Measurements from ENCODE around the gene SLC35E1.

The SLC35E1 gene

GRCh38 chr19:16572332-16573211 lies at the start of gene SLC35E1:
TSS of gene SLC35E1 (minus strand) at chr19:16572415. CDS start at chr19:16572364, 51 bp downstream.
- peak; percentile 83 to 86 for DNase-seq

GRCh38 chr19:16621165-16621800 lies 49.1 kb upstream of the SLC35E1 start:
- DNase-seq, result no peak

GRCh38 chr19:16620584-16620983 lies 48.4 kb upstream of the SLC35E1 start:
- no peak for DNase-seq

GRCh38 chr19:16620018-16620417 lies 47.8 kb upstream of the SLC35E1 start:
- no peak for DNase-seq

- no peak for DNase-seq
Measured at GRCh38 chr19:16619457-16619856, 47.2 kb upstream of the SLC35E1 start.

- no peak for DNase-seq
Measured at GRCh38 chr19:16618248-16618647, 46.0 kb upstream of the SLC35E1 start.

- DNase-seq, result no peak
Measured at GRCh38 chr19:16615808-16616207, 43.6 kb upstream of the SLC35E1 start.

- DNase-seq, result no peak
Measured at GRCh38 chr19:16614941-16615340, 42.7 kb upstream of the SLC35E1 start.

- DNase-seq, result no peak
Measured at GRCh38 chr19:16613841-16614240, 41.6 kb upstream of the SLC35E1 start.

GRCh38 chr19:16612636-16613035 lies 40.4 kb upstream of the SLC35E1 start:
- no peak for DNase-seq

GRCh38 chr19:16611121-16611520 lies 38.9 kb upstream of the SLC35E1 start:
- DNase-seq, result no peak

GRCh38 chr19:16609511-16610200 lies 37.4 kb upstream of the SLC35E1 start:
- DNase-seq, result no peak

GRCh38 chr19:16608290-16608739 lies 36.1 kb upstream of the SLC35E1 start:
- no peak for DNase-seq

- no peak for DNase-seq
Measured at GRCh38 chr19:16607819-16608218, 35.6 kb upstream of the SLC35E1 start.

GRCh38 chr19:16605553-16605994 lies 33.4 kb upstream of the SLC35E1 start:
- no peak for DNase-seq

GRCh38 chr19:16605115-16605514 lies 32.9 kb upstream of the SLC35E1 start:
- DNase-seq, result no peak

GRCh38 chr19:16604615-16605014 lies 32.4 kb upstream of the SLC35E1 start:
- DNase-seq, result no peak

- no peak for DNase-seq
Measured at GRCh38 chr19:16603090-16603489, 30.9 kb upstream of the SLC35E1 start.

- DNase-seq, result no peak
Measured at GRCh38 chr19:16601378-16602052, 29.3 kb upstream of the SLC35E1 start.

- DNase-seq, result no peak
Measured at GRCh38 chr19:16600824-16601223, 28.6 kb upstream of the SLC35E1 start.

- DNase-seq, result no peak
Measured at GRCh38 chr19:16599655-16600346, 27.6 kb upstream of the SLC35E1 start.

- DNase-seq, result no peak
Measured at GRCh38 chr19:16598848-16599247, 26.6 kb upstream of the SLC35E1 start.

Data from cerebellar nuclear complex (tissue), 1 donor.